ENCODE results near the gene KIF15. TPM values are rescaled to one million over a fixed set of nuclear protein-coding genes. Genes with fewer than 3 reads are reported as not detected.

KIF15 gene
- total and polyA plus RNA-seq, 8 donors = 0.09 to 0.62 (median 0.30) TPM

GRCh38 chr3:44894485-44894884 is 132.9 kb downstream of the KIF15 start:
- 26 to 39% methylated on average over 4 to 5 of the region's 5 CpGs for WGBS, 2 donors
- FAIRE-seq = no peak
- peak in 1 of 4 donors; percentile 17 for ATAC-seq

GRCh38 chr3:44896440-44896839 is 134.8 kb downstream of the KIF15 start:
- ATAC-seq (no peak), FAIRE-seq (no peak)

More at GRCh38 chr3:44894485-44894884, 132.9 kb downstream of the KIF15 start:
- intact Hi-C loops (cut with DNase I) = no loop called here
- Histone ChIP-seq H3K36me3 (no peaks in the 10 kb centered on the region), H3K4me1 (no peaks in the 10 kb centered on the region), H3K4me3 (no peak overlapping the region), H3K27ac (no peak overlapping the region), H3K27me3 (no peaks in the 10 kb centered on the region), H3K9me3 (no peaks in the 10 kb centered on the region)
- no peak for TF ChIP-seq CTCF (IDR thresholded peaks at IDR 0.05)
- no peak for DNase-seq

GRCh38 chr3:44899683-44900367 is 138.2 kb downstream of the KIF15 start:
- 55 to 65% methylated on average over 13 of the region's 13 CpGs for WGBS, 2 donors
- Histone ChIP-seq H3K27me3 (no peaks in the 10 kb centered on the region), H3K36me3 (no peaks in the 10 kb centered on the region), H3K9me3 (no peaks in the 10 kb centered on the region), H3K4me1 (no peaks in the 10 kb centered on the region), H3K4me3 (no peak overlapping the region), H3K27ac (no peak overlapping the region)
- no peak for TF ChIP-seq CTCF (IDR thresholded peaks at IDR 0.05)
- DNase-seq (no peak), ATAC-seq (no peak), FAIRE-seq (no peak)
- intact Hi-C loops (cut with DNase I) = no loop called here

More at GRCh38 chr3:44896440-44896839, 134.8 kb downstream of the KIF15 start:
- Histone ChIP-seq H3K27me3 (no peaks in the 10 kb centered on the region), H3K4me1 (no peaks in the 10 kb centered on the region), H3K27ac (no peak overlapping the region), H3K9me3 (no peaks in the 10 kb centered on the region), H3K36me3 (no peaks in the 10 kb centered on the region), H3K4me3 (no peak overlapping the region)
- no peak for TF ChIP-seq CTCF (IDR thresholded peaks at IDR 0.05)
- intact Hi-C loops (cut with DNase I) = no loop called here
- DNase-seq = no peak
- 82 to 89% methylated on average over 2 of the region's 2 CpGs for WGBS, 2 donors

GRCh38 chr3:44902628-44903027 is 141.0 kb downstream of the KIF15 start:
- no peaks in the 10 kb centered on the region for H3K36me3 ChIP-seq
- ATAC-seq = no peak
- intact Hi-C loops (cut with DNase I) = no loop called here
- WGBS, 2 donors = 39 to 56% methylated on average over 4 of the region's 4 CpGs
- no peaks in the 10 kb centered on the region for H3K9me3 ChIP-seq
- H3K27me3 ChIP-seq = no peaks in the 10 kb centered on the region
- no peak for DNase-seq
- no peak for FAIRE-seq
- no peak for TF ChIP-seq CTCF (IDR thresholded peaks at IDR 0.05)
- no peak overlapping the region for H3K27ac ChIP-seq
- no peak overlapping the region for H3K4me3 ChIP-seq
- H3K4me1 ChIP-seq = no peaks in the 10 kb centered on the region

Other genes with a start within 250 kb of the KIF15 start
- 1 to 10 TPM; 1.3 to 5.2 (median 2.1) TPM for gene ZKSCAN7, start 206.6 kb upstream of the KIF15 start, total RNA-seq
- gene ZKSCAN7, start 206.6 kb upstream of the KIF15 start, polyA plus RNA-seq = 1 to 10 TPM; 2.4 to 2.5 TPM
- gene ZNF660, start 176.8 kb upstream of the KIF15 start, total RNA-seq = 1 to 10 TPM in 4 of 6 donors, under 1 TPM in 2; 0.66 to 1.9 (median 1.5) TPM
- gene ZNF660, start 176.8 kb upstream of the KIF15 start, polyA plus RNA-seq = 1 to 10 TPM in 1 of 2 donors, under 1 TPM in 1; 0.76 to 1.1 TPM
- 10 to 100 TPM in 1 of 6 donors, 1 to 10 TPM in 5; 5.4 to 12.1 (median 6.7) TPM for gene ZNF197, start 136.8 kb upstream of the KIF15 start, total RNA-seq
- 1 to 10 TPM; 5.3 to 7.2 TPM for gene ZNF197, start 136.8 kb upstream of the KIF15 start, polyA plus RNA-seq
- gene ZNF35, start 113.1 kb upstream of the KIF15 start, total RNA-seq = 1 to 10 TPM; 2.6 to 5.1 (median 3.0) TPM
- gene ZNF35, start 113.1 kb upstream of the KIF15 start, polyA plus RNA-seq = 1 to 10 TPM; 1.8 to 3.1 TPM
- 1 to 10 TPM; 1.5 to 4.2 (median 2.5) TPM for gene ZNF502, start 49.1 kb upstream of the KIF15 start, total RNA-seq
- gene ZNF502, start 49.1 kb upstream of the KIF15 start, polyA plus RNA-seq = 1 to 10 TPM; 3.3 to 5.2 TPM
- gene ZNF501, start 32.2 kb upstream of the KIF15 start, total RNA-seq = 1 to 10 TPM; 1.3 to 4.0 (median 2.4) TPM
- 1 to 10 TPM in 1 of 2 donors, under 1 TPM in 1; 0.84 to 1.9 TPM for gene ZNF501, start 32.2 kb upstream of the KIF15 start, polyA plus RNA-seq
- 10 to 100 TPM in 5 of 6 donors, 1 to 10 TPM in 1; 9.9 to 19.3 (median 11.9) TPM for gene KIAA1143, start 175 bp upstream of the KIF15 start, total RNA-seq
- 1 to 10 TPM; 4.3 to 6.8 TPM for gene KIAA1143, start 175 bp upstream of the KIF15 start, polyA plus RNA-seq
- gene TMEM42, start 100.1 kb downstream of the KIF15 start, total RNA-seq = 10 to 100 TPM in 1 of 6 donors, 1 to 10 TPM in 5; 4.3 to 11.2 (median 6.2) TPM
- 10 to 100 TPM; 15.7 to 20.0 TPM for gene TMEM42, start 100.1 kb downstream of the KIF15 start, polyA plus RNA-seq
- gene TGM4, start 112.8 kb downstream of the KIF15 start, total RNA-seq = not detected
- gene TGM4, start 112.8 kb downstream of the KIF15 start, polyA plus RNA-seq = not detected
- gene ZDHHC3, start 214.4 kb downstream of the KIF15 start, total RNA-seq = 10 to 100 TPM; 16.1 to 28.3 (median 20.8) TPM
- 10 to 100 TPM; 11.4 to 15.9 TPM for gene ZDHHC3, start 214.4 kb downstream of the KIF15 start, polyA plus RNA-seq
- 10 to 100 TPM in 5 of 6 donors, 1 to 10 TPM in 1; 9.2 to 18.0 (median 13.0) TPM for gene EXOSC7, start 214.4 kb downstream of the KIF15 start, total RNA-seq
- gene EXOSC7, start 214.4 kb downstream of the KIF15 start, polyA plus RNA-seq = 10 to 100 TPM; 18.8 to 21.8 TPM